ENCODE data around the gene AMHR2. TPM values are rescaled to one million over a fixed set of nuclear protein-coding genes. Genes with fewer than 3 reads are reported as not detected.

Gene AMHR2
- total RNA-seq, 3 donors from 2014 or later: not detected

- no peak for DNase-seq
- H3K4me1 Mint-ChIP-seq (ENCODE audit: low read depth): peaks cover 50% of the 10 kb centered on the region
- peak overlapping the region; percentile 33 for H3K4me3 Mint-ChIP-seq
- H3K27me3 Mint-ChIP-seq (ENCODE audit: low read depth): no peaks in the 10 kb centered on the region
- no peaks in the 10 kb centered on the region for H3K9me3 Mint-ChIP-seq
- peaks cover 45% of the 10 kb centered on the region for H3K36me3 Mint-ChIP-seq (ENCODE audit: insufficient read depth)
- no peak for ATAC-seq
Observed at GRCh38 chr12:53472056-53472582, 48.5 kb downstream of the AMHR2 start.

GRCh38 chr12:53474077-53474476 lies 50.4 kb downstream of the AMHR2 start:
- DNase-seq (no peak), ATAC-seq (no peak)
- Mint-ChIP-seq H3K4me3 (peak overlapping the region; percentile 57), H3K27me3 (ENCODE audit: low read depth) (no peaks in the 10 kb centered on the region), H3K9me3 (no peaks in the 10 kb centered on the region), H3K4me1 (ENCODE audit: low read depth) (peaks cover 53% of the 10 kb centered on the region), H3K36me3 (ENCODE audit: insufficient read depth) (peaks cover 41% of the 10 kb centered on the region)

DNA sequence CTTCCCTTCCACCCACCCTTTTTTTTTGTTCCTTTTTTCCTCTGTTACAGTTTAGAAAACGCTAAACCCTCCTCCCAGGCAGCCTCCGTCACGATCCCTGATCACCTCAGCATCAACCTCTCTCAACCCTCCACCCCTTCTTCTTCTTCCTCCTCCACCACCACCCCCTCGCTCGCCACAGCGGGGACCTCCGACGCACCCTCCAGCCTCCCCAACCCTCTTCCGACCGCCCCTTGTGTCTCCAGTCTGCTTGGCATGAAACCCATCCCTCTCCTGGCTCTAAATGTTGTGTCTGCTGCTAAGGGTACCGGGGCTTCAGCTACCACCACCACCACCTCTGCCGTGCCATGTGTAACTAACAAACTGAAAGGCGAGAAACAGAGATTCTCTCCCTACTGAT lies 51.2 kb downstream of the AMHR2 start:
- H3K27me3 Mint-ChIP-seq (ENCODE audit: low read depth): no peaks in the 10 kb centered on the region
- peaks cover 53% of the 10 kb centered on the region for H3K4me1 Mint-ChIP-seq (ENCODE audit: low read depth)
- H3K4me3 Mint-ChIP-seq: peak overlapping the region; percentile 57
- ATAC-seq (no peak), DNase-seq (no peak)
- H3K9me3 Mint-ChIP-seq: no peaks in the 10 kb centered on the region
- H3K36me3 Mint-ChIP-seq (ENCODE audit: insufficient read depth): peaks cover 42% of the 10 kb centered on the region

DNA sequence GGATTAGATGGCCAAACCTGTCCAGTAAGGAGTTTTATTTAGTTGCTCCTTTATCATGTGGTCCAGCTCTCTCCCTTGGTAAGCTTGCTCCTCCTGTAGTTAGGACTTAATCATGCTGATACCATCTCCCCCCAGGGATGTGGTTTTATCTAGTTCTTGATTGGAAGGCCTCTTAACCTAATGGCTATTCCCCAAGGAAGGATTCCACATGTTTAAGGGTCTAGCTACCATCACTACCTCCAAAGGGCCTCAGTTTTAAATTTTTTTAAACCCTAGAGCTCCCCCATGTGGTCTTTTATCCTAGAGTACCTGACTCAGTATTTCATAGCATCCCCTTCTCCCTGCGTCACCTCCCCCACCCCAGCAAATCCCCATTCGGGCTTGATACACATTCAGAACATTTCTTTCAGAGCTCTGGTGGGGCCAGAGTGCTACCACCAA lies 53.1 kb downstream of the AMHR2 start:
- Mint-ChIP-seq H3K4me1 (ENCODE audit: low read depth) (peaks cover 43% of the 10 kb centered on the region), H3K9me3 (no peaks in the 10 kb centered on the region), H3K27me3 (ENCODE audit: low read depth) (no peaks in the 10 kb centered on the region), H3K36me3 (ENCODE audit: insufficient read depth) (peaks cover 42% of the 10 kb centered on the region), H3K4me3 (no peak overlapping the region)
- ATAC-seq (peak in 1 of 2 donors; percentile 20), DNase-seq (no peak)

DNA sequence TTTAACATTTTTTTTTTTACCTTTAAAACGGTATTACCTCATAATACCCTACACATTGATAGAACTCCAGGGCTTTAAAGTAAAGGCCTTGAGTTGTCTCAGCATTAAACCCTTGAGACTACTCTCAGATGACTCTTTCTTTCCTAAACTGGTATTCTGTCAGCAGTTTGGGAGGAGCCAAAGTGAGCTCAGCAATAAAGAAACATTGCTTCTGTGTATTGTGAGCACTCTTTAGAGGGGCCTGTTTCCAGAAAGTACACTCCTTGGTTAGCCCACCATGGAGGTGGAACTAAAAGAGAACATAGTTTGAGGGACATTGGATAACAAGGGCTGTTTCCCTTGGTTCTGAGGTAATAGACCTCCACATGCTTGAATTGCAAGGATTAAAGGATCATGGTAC lies 55.2 kb downstream of the AMHR2 start:
- no peak for ATAC-seq
- Mint-ChIP-seq H3K27me3 (ENCODE audit: low read depth) (no peaks in the 10 kb centered on the region), H3K36me3 (ENCODE audit: insufficient read depth) (peaks cover 42% of the 10 kb centered on the region), H3K9me3 (no peaks in the 10 kb centered on the region), H3K4me3 (no peak overlapping the region), H3K4me1 (ENCODE audit: low read depth) (peaks cover 25% of the 10 kb centered on the region)
- no peak for DNase-seq

GRCh38 chr12:53479331-53479730 lies 55.7 kb downstream of the AMHR2 start:
- Mint-ChIP-seq H3K4me1 (ENCODE audit: low read depth) (peaks cover 21% of the 10 kb centered on the region), H3K4me3 (no peak overlapping the region), H3K36me3 (ENCODE audit: insufficient read depth) (peaks cover 40% of the 10 kb centered on the region), H3K9me3 (no peaks in the 10 kb centered on the region), H3K27me3 (ENCODE audit: low read depth) (no peaks in the 10 kb centered on the region)
- ATAC-seq: no peak
- DNase-seq: no peak

GRCh38 chr12:53480491-53481442 lies 57.1 kb downstream of the AMHR2 start:
- Mint-ChIP-seq H3K36me3 (ENCODE audit: insufficient read depth) (peaks cover 31% of the 10 kb centered on the region), H3K4me1 (ENCODE audit: low read depth) (peaks cover 9% of the 10 kb centered on the region), H3K9me3 (no peaks in the 10 kb centered on the region), H3K27me3 (ENCODE audit: low read depth) (no peaks in the 10 kb centered on the region), H3K4me3 (no peak overlapping the region)
- ATAC-seq (no peak), DNase-seq (no peak)

Other genes with a start within 250 kb of the AMHR2 start
- 10 to 100 TPM; 29.7 to 41.5 (median 36.6) TPM for gene ZNF740, start 243.1 kb upstream of the AMHR2 start, total RNA-seq
- gene CSAD, start 242.9 kb upstream of the AMHR2 start, total RNA-seq: 10 to 100 TPM in 1 of 3 donors, 1 to 10 TPM in 2; 8.0 to 10.6 (median 9.3) TPM
- gene ITGB7, start 216.6 kb upstream of the AMHR2 start, total RNA-seq: 100 to 1,000 TPM in 2 of 3 donors, 10 to 100 TPM in 1; 82.1 to 140 (median 124) TPM
- gene RARG, start 191.6 kb upstream of the AMHR2 start, total RNA-seq: 10 to 100 TPM; 34.4 to 38.4 (median 38.0) TPM
- gene ESPL1, start 155.6 kb upstream of the AMHR2 start, total RNA-seq: 10 to 100 TPM; 19.9 to 21.9 (median 20.0) TPM
- gene PFDN5, start 128.3 kb upstream of the AMHR2 start, total RNA-seq: 100 to 1,000 TPM; 393 to 403 (median 400) TPM
- gene MYG1, start 124.2 kb upstream of the AMHR2 start, total RNA-seq: 100 to 1,000 TPM; 121 to 149 (median 128) TPM
- 10 to 100 TPM; 84.6 to 95.9 (median 91.2) TPM for gene AAAS, start 102.2 kb upstream of the AMHR2 start, total RNA-seq
- gene SP7, start 87.5 kb upstream of the AMHR2 start, total RNA-seq: not detected
- 10 to 100 TPM; 61.9 to 64.6 (median 63.5) TPM for gene SP1, start 43.7 kb upstream of the AMHR2 start, total RNA-seq
- gene PRR13, start 17.9 kb downstream of the AMHR2 start, total RNA-seq: 100 to 1,000 TPM; 269 to 284 (median 284) TPM
- 1,000 to 10,000 TPM; 1,031 to 1,084 (median 1,084) TPM for gene PCBP2, start 28.2 kb downstream of the AMHR2 start, total RNA-seq
- 1 to 10 TPM; 6.5 to 8.4 (median 7.7) TPM for gene MAP3K12, start 75.6 kb downstream of the AMHR2 start, total RNA-seq
- gene TARBP2, start 77.4 kb downstream of the AMHR2 start, total RNA-seq: 10 to 100 TPM; 62.6 to 71.4 (median 64.3) TPM
- not detected for gene NPFF, start 83.6 kb downstream of the AMHR2 start, total RNA-seq
- 10 to 100 TPM; 19.2 to 23.2 (median 20.9) TPM for gene ATF7, start 202.5 kb downstream of the AMHR2 start, total RNA-seq